Glomerular endothelial cell (primary cell): ENCODE data around the gene KIF3B. TPM values are rescaled to one million over a fixed set of nuclear protein-coding genes. Genes with fewer than 3 reads are reported as not detected.
"Not testable (repeated sequence)": the region's sequence is repeated elsewhere in the genome, so short reads cannot be mapped to it uniquely, and the experiment has no call there.

Source experiments
- DNase-seq: peaks from one replicate; pipeline ENCODE4 v3.0.0-alpha.2; 2011; ENCODE audit warnings: low read depth, low spot score; ENCODE audit errors: extremely low read depth
- total RNA-seq: library from RNA; depleted of rRNA; stranded (reverse); fragments of >200 nt; gene quantifications from 2 replicates; pipeline ENCODE4 v1.2.3, GENCODE V29; 2015

Gene KIF3B
- total RNA-seq, 1 donor from 2014 or later, result 21.2 TPM

DNA sequence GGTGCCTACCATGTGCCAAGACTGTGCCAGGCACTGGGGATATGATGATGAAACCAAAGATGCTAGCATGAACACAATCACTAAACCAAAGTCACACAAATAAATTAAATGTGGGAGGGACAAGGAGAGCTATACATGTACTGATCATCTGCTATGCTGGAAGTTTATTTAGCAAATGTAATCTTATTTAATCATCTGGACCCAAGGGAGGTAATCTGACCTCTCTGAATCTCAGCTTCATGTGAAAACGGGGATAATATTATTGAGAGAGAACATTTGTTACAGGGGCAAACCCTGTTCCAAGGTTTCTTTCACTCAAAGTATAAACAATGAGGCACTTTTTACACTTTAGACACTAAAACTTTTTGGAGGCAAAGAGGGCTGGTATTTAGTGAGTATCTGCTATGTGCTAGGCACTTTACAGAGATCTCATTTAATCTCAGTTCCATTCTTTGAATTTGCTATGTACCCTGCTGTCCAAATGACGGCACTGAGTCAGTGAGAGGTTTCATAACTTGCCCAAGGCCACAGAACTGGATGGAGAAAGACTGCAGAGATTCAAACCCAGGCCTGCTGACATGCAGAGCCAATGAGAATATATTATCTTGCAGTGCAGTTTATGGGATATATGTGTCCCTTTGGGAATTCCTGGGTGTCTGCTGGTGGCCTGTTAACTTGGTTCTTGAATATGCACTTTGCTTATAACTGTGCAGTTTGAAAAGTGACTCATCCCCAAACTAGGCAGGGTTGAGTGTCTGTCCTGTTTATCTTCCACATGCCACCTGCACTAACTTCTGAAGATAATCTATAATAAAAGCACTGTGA, 77.4 kb downstream of the KIF3B start:
- DNase-seq, result no peak

DNA sequence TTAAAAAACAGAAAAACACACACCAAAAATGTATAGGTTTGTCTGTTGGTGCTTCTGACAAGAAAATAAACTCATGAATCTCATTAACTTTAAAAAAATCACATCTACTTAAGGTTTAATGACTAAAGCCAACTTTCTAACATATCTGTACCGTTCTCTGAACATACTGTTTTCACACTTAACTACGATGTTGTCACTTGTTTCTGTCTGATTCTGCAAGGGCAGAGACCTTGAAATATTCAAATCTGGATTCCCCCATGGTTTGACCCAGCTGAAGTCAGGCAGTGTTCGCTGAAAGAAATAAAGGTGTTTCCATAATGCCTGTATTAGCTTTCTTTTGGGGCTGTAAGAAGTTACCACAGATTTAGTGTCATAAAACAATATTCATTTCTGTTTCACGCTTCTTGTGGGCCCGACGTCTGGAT, 78.0 kb downstream of the KIF3B start:
- no peak for DNase-seq

DNA sequence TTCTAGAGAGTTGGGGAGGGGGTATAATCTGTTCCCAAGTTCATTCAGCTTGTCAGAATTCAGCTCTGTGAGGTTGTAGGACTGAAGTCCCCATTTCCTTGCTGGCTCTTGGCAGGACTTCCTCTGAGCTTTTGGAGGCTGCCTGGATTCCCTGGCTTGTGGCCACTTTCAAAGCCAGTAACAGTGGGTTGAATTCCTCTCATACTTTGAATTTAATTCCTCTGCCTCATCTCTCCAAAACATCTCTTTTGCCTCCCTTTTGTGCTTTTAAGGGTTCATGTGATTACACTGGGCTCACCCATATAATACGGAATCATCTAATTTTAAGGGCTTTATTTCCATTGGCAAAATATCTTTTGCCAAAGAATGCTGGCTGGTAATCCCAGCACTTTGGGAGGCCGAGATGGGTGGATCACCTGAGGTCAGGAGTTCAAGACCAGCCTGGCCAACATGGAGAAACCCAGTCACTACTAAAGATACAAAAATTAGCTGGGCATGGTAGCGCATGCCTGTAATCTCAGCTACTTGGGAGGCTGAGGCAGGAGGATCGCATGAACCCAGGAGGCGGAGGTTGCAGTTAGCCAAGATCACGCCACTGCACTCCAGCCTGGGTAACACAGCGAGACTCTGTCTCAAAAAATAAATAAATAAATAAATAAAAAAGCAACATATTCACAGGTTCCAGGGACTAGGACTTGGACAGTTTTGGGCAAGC, 78.6 kb downstream of the KIF3B start:
- DNase-seq, result not testable (repeated sequence)

DNA sequence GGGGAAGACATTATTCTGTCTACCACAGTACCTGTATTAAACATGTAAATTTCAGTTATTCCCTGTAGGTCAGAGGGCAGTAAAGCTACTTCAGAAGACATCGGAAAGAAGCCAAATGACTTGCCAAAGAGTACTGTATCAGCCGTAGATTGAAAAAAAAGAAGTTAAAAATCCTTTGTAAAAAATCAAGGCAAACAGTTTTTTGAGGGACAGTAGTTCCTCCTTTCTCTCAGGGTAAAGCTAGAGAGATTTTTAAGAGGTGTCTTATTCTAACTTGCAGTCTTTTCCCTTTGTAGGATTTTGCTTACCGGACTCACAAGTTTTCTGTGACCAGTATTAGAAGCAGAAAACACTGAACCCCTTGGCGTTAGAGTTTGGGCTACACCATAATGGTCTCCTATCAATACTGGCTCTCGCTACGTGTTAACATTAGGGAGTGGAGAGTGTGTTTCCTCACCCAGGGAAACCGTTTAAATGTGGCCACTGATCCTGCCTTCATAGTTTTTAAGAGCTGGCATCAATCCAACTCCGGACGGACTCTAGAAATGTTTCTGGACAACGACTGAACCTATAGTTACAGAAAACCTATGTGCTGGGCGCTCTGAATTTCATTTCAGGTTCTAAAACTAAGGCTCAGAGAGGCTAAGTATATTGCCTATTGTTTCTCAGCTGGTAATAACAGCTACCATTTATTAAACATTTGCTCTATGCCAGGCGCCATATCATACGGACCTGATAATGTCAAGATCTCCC, 79.3 kb downstream of the KIF3B start:
- DNase-seq, result no peak

DNA sequence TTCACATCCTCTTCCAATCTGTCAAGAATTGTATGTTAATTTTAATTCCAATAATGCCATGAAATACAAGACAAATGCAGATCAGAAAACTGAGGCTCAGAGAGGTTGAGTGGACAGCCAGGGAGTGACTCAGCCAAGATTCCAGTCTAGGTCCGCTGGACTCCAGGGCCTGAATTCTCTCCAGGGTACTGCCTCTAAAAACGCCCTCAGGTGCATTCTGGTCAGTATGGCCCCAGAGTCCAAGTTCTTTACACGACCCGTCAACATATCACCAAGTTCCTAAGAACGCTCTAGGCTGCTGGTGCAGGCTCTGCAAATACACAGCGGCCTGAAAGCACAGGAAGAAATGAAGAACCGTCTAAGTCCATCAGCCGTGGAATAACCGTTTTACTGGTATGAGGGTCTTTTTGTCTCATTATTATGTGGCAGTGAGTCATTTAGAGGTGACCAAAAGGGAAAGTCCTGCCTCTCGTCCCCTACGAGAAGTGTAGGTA, 80.0 kb downstream of the KIF3B start:
- DNase-seq, result no peak

DNA sequence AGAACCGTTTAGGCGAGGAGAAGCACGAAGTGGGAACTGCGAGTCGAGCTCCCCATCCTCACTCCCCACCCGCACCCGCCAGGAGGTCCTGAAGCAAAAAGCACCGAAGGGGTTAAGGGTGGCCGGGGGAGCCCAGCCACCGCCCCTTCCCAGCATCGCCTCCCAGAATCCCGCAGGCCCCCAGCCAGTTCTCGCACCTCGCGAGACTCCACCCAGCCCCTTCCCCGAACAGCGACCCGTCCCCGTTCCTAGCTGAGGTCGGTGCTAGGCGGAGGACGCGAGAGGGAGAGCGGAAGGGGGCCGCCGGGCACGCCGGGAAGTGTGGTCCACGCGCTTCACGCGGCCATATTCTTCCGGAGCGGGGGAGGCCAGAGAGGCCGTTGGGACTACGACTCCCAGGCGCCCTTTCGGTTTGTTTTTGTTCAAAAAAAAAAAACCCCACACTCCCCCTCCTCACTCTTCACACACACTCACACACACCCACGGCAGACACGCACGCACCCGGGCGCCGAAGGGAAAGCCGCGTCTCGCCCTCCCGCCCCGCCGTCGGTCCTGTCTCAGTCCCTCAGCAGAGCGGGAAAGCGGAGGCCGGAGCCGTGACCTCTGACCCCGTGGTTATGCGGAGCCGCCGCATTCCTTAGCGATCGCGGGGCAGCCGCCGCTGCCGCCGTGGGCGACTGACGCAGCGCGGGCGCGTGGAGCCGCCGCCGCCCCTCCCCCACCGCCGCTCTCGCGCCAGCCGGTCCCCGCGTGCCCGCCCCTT, 80.6 kb downstream of the KIF3B start, which contains the start of gene ASXL1:
TSS of gene ASXL1 (plus strand) at position 463 of the 763 bp plus-strand sequence. CDS start 445 bp downstream, outside the sequence.
- DNase-seq, result peak; percentile 77

DNA sequence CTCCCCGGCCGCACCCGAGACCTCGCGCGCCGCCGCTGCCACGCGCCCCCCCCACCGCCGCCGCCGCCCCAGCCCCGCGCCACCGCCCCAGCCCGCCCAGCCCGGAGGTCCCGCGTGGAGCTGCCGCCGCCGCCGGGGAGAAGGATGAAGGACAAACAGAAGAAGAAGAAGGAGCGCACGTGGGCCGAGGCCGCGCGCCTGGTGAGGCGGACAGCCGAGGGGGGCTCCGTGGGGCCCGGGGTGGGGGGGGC, 81.1 kb downstream of the KIF3B start:
- no peak for DNase-seq

DNA sequence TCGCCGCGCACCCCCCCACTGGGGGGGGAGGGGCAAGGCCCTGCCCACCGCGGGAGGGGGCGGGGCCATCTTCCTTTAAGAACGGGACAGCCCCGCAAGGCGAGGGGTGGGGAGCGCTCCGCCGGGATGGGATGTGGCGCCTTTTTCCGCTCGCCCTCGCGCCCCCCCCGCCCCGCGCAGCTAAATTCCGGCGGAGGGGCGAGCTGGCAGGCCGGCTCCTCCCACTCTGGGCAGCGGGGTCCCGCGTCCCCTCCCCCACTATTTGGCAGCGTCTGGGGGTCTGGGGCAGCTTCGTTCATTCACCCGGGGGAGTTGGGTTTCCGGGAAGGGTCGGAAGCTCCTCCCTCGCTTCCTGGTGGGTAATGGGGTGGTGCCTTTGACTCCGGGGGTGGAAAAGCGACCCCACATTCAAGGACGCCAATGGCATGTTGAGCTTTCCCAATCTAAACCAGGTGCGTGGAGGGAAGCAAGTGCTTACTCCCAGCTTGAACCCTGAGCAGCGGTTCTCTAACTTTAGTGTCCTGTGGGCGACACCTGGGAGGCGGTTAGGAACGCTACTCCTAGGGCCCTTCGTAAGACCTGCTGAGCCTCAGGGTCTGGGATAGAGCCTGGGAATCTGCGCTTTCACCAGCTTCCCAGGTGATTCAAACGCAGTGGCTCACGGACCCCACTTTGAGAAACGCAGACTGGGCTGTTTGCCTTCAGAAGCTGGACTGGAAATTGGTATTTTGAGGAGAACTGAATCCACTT, 81.6 kb downstream of the KIF3B start:
- DNase-seq, result no peak

DNA sequence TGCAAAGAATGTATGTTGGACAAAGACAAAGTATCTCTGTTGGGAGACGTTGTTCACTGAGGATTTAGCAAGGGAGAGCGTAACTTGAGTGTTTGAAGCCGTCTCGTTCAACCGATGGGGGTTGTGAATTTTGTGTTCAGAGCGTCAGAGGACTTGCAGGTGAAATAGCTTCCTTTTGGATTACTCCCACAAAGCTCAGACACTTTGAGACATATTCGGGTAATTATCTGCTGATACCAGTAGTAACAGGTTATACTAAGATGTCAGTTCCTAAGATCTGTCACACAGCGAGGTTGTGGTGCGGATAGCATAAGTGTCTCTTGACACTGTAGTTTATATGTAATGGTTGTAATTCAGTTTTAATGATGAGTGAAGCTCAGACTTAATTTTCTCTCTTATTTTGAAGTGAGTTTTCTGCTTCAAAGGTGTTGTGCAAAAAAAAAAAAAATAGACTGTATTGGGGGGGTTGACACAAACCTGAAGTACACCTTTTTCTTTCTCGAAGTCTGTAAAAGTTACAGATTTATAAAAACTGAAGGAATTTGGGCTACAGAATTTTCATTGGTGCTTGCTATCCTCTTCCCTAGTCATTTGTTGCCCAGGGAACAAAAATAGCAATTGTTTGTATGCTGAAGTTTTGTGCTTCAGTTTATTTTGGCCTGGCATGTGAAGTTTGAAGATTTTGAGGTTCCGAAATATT, 82.3 kb downstream of the KIF3B start:
- DNase-seq, result no peak

DNA sequence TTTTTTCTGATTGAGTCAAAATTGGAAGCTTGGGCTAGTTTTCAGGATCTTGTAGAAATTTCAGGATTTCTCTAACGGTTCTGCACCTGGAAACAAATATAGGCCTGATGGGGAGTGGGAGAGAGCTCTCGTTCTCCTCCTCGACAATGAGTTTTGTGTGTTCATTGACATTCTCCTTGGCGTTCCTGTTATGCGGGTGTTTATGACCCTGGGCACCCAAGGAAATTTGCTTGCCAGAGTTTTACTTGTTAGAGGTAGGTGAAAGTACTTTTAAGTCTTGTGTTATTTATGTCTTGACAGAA, 82.8 kb downstream of the KIF3B start:
- no peak for DNase-seq

DNA sequence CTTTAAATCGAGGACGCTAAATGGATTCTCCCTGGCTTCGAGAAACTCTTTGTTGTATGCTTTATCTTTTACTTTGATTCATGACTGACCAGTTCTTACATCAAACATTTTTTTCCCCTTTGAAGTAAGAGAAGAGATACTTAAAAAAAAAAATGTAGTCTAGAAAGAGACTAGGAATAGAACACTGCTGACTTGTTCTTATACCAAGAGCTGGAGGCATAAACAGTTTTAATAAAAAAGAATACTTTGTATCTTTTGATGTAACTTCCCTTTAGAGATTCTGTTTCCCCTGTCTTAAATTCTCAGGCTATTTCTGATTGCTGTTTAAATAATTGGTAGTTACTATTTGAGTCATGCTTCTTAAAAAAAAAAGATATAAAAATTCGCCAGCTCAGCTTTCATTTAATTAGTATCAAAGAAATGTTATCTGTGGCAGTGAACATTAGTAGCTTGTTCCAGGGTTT, 85.5 kb downstream of the KIF3B start:
- DNase-seq, result no peak

DNA sequence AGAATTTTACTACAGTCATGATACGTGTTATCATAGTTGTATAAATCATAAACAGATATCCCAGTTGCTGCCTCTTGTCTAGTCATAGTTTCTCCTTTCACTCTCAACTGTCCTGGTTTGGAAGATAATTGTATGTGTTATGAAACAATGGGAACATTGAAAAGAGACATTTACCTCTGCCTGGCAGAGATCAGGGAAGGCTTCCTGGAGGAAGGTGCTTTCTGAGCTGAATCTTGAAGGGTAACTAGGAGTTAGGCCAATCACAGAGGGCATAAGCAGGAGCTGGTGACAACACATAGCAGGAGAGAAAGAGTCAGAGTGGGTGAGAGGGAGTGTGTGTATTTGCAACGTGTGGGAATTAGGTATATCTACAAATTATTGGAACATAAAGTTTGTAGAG, 86.0 kb downstream of the KIF3B start:
- no peak for DNase-seq

DNA sequence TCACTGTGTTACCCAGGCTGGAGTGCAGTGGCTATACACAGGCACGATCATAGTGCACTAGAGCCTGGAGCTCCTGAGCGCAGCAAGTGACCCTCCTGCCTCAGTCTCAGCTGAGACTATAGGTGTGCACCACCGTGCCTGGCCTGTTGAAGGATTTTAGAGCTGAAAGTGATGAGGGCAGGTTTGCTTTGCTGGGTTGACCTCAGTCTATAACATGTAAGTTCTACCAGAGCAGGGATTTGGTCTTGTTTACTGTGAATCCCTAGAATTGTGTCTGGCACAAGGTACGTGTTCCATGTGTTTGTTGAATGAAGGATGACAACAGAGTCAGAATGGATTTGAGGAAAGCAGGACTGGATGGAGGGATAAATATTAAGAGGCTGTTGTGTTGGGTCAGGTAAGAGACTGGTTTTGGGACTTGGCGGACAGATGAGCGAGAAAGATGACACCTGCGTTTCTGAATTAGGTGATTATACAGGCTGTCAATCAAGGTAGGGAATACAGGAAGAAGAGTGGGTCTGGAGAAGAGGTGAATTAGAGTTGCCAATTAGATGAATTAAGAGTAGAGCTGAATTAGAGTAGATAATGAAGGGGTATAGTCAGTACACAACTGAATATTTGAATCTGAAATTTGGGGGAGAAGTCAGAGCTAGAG, 87.2 kb downstream of the KIF3B start:
- no peak for DNase-seq

DNA sequence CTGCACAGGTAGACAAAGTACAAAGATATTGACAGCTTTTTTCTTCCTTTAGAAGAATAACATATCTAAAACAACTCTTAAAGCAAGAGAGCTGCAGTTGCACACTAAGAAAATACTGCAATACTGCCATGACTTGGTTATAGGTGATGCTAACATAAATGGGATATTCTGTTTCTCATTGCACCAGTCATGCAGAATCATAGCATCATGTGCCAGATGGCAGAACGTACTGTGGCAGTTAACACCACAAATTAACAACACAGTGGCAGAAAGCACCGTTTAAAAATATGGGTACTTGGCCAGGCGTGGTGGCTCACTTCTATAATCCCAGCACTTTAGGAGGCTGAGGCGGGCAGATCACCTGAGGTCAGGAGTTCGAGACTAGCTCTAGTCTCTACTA, 88.1 kb downstream of the KIF3B start:
- no peak for DNase-seq

DNA sequence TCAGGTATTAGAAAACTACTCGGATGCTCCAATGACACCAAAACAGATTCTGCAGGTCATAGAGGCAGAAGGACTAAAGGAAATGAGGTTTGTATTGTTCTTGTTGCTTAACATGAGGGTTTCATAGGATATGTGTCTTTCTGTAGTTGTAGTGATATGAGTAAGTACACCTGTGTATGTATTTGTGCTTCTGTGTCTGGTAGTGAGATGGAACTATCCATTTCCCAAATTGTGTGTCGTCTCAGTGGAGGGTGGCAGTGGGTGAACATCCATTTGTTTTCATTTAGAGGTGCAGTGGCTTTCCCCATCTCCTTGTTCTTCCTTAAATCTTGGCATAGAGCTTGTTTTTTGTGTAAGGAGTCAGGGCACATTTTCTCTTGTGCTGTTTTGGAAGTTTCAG, 88.9 kb downstream of the KIF3B start:
- DNase-seq, result no peak

DNA sequence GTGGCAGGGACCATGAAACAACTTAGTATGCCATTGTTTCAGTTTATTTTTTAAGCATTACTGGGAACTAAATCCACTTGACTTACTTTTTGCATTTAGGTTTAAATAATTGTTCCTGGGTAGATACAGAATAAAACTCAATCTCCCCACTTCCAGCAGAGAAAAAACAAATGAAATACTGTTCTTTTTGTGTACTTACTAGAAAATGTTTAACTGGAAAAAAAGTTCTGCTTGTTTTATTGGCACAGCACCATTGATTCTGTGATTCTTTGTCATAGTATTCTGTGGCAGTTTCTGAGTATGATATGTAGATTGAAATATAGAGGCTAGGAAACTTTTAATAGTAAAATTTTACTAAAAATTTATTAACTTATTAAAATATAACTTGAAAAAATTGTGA, 90.9 kb downstream of the KIF3B start:
- DNase-seq, result no peak

DNA sequence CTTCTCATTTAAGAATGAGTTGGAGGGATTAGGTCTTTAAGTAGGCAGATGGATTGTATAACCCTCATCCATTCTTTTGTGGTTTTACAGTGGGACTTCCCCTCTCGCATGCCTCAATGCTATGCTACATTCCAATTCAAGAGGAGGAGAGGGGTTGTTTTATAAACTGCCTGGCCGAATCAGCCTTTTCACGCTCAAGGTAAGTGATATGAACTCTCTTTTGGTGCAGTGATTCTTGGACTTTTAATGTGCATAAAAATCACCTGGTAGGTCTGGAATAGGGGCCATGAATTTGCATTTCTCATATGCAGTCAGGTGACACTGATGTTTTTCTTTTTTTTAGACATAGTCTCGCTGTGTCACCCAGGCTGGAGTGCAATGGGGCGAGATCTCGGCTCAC, 91.5 kb downstream of the KIF3B start:
- no peak for DNase-seq

DNA sequence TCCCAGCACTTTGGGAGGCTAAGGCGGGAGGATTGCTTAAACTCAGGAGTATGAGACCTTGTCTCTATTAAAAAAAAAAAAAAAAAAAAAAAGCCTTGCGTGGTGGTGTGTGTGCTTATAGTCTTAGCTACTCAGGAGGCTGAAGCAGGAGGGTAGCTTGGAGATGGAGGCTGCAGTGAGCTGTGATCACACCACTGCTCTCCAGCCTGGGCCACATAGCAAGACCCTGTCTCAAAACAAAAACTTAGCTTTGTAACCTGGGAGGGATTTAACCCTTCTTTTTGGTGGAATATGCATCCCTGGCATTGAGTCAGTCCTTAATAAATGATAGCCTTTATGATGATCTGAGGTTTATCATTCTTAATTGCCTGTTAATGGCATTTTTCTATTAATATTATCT, 93.4 kb downstream of the KIF3B start:
- DNase-seq, result no peak

DNA sequence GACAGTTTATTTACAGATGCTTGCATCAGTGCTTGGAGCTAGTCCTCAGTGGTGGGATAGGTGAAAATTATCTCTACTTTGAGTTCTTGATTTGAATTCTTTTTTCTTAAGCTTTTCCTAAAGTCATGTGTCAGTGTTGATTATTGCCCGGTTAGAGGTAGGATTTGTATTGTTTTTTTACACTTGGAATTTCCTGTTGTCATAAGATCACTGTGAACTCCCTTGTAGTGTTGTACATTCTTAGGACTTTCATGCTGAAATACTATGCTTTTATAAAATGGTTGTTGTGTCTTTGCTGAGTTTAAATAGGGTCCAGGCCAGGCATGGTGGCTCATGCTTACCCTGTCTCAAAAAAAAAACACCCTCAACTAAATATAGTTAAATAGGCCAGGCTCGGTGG, 101.0 kb downstream of the KIF3B start:
- DNase-seq, result no peak
